ENCODE results near the gene SUSD6. TPM values are rescaled to one million over a fixed set of nuclear protein-coding genes. Genes with fewer than 3 reads are reported as not detected.
"Not testable (repeated sequence)": the region's sequence is repeated elsewhere in the genome, so short reads cannot be mapped to it uniquely, and the experiment has no call there.

The SUSD6 gene
- total RNA-seq, 1 donor from 2014 or later: 14.8 TPM

DNA sequence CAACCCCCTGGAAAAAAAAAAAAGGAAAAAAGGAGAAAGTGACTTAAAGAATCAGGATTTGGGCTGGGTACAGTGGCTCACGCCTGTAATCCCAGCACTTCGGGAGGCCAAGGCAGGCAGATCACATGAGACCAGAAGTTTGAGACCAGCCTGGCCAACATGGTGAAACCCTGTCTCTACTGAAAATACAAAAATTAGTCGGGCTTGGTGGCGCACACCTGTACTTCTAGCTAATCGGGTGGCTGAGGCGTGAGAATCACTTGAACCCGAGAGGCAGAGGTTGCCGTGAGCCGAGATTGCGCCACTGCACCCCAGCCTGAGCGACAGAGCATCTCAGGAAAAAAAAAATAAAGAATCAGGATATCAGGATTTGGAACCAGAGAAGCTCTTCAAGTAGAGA, 36.2 kb downstream of the SUSD6 start:
- ATAC-seq; DNase-seq (ENCODE audit: low spot score): not testable (repeated sequence)

DNA sequence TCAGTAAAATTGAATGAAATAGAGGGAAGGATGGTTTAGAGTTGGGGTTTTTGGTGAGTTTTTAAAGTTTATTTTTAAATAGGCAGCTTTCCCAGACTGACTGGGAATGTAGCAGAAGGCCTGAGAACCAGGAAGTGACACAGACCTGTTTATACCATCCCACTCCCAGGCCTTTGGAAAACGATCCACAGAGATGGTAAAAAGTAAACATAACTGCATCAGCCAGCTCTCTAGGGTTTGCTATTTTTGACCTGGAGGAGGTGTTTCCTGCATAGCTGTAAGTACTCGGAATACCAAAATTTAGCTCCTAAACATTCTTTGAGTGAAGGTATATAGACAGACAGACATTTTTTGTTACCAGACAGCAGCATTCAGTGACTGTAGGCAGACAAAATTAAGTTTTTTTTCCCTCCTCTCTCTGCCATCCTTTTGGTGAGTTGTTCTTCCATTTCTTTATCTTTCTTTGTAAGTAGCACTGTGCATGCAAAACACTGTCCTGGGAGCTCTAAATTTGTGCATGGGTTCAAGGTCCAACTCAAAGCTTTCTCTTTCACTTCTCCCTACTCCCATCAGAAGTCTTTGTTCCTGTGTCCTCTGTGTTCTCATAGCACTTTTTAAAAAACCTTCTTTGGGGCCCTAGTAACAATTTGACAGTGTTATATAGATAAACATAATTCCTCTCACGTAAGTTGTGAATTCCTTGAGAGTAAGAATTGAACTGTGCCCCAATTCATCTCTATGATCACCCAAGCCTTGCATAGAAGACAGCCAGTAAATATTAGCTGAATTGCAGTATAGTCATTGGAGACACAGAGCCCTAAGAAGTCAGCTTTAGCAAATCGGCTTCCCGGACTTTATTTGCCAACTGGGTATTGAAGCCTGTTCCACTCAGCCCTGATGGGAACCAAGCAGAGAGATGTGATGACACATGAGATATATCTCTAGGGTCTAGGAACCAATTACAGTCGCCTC, 37.4 kb downstream of the SUSD6 start:
- DNase-seq (ENCODE audit: low spot score): no peak
- peak; percentile 89 for ATAC-seq

DNA sequence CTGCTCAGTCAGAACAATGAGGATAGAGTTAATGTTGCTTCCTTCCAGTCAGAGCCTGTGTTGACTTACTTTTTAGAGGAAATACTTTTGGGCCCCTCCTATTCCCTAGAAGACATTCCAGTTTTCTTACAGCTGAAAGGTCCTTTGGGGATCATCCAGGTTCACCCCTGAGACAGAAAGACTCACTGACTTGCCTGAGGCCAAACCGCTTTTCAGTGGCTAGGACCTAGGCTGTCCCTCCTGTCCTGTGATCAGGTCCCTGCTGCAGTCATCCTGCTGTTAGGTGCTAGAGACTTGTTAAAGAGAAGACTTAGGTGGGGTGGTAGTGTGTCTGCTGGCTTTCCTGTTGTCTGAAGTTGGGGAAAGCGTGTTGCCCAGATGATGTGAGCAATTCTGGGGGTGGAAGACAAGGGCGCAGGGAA, 39.6 kb downstream of the SUSD6 start:
- DNase-seq (ENCODE audit: low spot score) (no peak), ATAC-seq (no peak)

DNA sequence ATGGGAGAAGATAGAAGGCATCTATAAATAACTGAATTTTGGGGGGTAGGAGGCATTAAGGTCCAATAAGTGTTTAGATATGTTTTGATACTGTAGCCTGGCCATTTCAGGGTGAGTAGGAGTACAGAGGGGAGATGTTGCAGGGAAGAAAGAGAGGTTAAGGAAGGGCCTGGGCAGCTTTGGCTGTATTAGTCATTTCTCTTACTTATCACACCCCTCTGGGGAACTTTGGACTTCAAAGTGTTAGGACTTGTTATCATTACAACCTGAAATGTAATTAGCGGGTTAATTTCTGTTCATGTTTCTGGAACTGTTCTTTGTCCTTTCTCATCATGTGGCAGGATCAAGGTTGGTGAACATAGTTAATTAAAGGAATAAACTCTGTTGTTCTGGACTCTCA, 40.3 kb downstream of the SUSD6 start:
- no peak for ATAC-seq

DNA sequence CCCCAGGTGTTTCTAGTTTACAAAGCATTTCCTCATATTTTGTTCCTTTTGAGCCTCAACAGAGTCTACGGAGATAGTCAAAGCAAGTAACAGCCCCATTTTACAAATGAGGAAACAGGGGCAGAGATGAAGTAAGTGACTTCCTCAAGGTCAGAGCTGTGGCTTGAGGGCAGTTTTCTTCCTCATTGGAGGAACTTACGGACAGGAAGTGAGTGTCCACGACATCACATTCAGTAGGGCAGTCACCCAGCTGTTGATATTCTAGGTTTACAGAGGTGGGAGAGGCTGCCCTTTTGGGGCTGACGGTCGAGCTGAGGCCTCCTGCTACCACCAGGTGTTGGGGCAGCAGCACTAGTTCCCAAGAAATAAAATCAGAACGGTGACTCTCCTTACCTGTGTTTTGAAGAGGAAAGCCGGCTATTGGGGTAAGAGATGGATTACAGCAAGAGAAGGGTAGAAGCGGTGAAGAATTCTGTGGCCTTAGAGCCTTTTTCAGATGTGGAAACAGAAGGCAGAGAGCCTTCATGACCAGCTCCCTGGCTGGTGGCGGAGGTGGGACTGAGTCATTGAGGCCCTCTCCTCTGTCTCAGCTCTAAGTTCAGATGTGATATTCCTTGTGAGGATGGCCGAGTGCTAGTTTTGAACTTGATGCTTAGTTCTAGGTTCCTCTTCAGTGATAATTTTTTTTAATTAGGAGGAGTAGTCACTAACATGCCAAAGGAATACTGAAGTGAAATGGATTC, 41.7 kb downstream of the SUSD6 start:
- ATAC-seq (peak; percentile 6), DNase-seq (ENCODE audit: low spot score) (no peak)

More for the DNA sequence above, 40.3 kb downstream of the SUSD6 start:
- DNase-seq (ENCODE audit: low spot score): no peak

DNA sequence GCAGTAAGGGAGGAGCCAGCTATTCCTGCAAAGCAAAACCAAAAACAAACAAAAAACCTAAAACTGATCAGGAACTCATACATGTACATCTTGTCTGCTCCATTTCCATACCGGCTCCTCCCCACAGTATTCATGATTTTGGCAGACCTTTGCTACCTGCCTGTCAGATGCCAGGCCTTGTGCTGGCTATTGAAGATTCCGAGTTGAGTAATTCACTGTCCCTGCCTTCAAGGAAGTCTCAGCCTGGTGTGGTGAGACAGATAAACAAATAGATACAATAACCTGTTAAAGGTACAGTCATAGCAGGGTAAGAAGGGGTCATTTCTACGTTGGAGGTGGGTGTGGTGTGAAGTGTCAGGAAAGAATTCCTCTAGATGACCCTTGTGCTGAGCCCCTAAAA, 42.7 kb downstream of the SUSD6 start:
- DNase-seq (ENCODE audit: low spot score) (no peak), ATAC-seq (peak; percentile 53)

DNA sequence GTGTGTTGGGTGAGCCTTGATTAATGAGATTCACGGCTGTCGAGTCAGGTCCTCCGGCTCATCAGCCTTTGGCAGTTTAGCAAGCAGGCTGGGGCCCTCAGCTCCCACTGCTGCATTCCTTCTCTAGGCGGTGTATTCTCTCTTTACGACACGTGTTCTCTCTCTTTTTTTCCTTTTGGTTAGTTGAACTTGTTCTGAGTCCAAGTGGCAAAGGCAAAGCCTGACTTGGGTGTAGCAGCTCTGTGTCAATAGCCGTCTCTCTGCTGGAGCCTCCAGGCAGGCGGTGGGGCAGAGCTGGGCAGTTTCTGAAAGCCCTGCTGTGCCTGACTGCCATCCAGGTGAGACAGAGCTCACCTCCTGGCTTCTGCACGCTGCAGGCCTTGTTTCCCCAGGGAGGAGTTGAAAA, 46.6 kb downstream of the SUSD6 start:
- peak; percentile 94 for ATAC-seq
- peak; percentile 75 for DNase-seq (ENCODE audit: low spot score)

DNA sequence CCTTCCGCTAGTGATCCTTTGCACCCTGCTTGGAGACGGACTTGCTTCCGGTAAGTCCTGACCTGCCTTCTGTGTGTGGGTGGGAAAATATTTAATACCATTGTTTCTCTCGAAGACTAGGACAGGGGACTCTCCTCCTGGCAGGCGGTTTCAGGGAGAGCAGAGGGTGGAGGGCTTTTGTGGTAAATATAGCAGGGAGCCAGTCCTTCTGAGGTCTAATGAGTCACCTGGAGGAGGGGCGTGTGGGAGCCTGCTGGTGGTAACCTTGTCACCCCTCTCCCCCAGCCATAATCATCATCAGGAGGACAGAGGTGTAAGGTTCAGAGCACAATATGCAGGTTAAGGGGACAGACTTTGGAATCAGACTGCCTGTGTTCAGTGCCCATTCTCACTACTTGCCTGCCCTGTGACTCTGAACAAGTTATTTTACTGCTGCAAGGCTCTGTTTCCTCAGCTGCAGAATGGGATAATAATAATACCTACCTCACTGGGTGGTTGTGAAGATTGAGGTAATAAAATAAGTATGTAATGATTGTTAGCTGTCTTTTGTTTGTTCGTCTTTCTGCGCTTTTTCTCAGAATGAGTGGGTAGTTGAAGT, 47.4 kb downstream of the SUSD6 start:
- DNase-seq (ENCODE audit: low spot score) (no peak), ATAC-seq (peak; percentile 31)

DNA sequence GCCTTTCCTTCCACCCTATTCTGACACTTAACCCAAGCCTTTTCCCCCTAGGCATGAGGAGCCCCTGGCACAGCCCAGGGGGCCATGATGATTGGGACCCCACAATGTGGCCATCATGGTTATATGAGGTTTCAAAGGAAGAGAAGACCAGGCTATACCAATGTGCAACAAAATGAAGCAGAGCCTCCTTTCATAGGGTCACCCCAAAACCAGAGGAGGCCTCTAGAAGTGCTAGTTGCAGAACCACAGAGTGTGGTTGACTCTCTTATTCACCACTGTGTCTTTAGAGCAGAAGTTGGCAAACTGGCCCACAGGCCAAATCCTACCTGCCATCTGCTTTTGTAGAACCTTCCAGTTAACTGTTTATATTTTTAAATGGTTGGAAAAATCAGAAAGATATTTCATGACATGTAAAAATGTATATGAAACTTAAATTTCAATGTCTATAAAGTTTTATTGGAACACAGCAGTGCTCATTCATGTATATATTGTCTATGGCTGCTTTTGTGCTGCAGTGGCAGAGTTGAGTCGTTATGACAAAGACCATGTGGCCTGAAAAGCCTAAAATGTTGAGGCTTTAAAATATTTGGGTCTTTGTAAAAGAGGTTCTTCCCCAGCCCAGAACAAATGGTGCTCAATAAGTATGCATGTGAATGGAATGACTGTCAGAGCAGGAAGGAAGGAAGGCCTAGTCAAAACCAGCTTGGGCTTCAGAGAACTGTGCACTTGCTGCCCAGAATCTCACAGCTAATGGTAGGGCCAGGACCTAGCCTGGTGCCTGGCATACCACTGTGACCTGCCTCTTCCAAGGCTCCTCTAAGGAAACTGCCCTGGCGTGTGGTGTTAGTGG, 49.2 kb downstream of the SUSD6 start:
- no peak for ATAC-seq

DNA sequence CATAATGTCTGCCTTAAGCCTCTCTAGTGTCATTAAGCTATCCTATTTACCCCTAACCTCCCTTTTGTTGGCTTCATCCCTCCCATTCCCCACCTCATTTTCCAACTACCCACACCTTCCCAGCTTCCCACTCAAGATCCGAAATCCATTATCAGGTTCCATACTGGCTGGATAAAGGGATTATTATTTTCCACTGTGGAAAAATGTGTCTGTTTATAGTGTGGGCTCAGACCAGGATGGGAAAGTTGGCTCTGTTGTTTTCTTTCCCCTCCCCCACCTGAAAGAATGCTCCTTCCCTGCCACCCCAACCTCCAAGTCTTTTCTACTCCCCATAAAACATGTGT, 49.8 kb downstream of the SUSD6 start:
- DNase-seq (ENCODE audit: low spot score): no peak
- no peak for ATAC-seq

More for the DNA sequence above, 49.2 kb downstream of the SUSD6 start:
- DNase-seq (ENCODE audit: low spot score): no peak

DNA sequence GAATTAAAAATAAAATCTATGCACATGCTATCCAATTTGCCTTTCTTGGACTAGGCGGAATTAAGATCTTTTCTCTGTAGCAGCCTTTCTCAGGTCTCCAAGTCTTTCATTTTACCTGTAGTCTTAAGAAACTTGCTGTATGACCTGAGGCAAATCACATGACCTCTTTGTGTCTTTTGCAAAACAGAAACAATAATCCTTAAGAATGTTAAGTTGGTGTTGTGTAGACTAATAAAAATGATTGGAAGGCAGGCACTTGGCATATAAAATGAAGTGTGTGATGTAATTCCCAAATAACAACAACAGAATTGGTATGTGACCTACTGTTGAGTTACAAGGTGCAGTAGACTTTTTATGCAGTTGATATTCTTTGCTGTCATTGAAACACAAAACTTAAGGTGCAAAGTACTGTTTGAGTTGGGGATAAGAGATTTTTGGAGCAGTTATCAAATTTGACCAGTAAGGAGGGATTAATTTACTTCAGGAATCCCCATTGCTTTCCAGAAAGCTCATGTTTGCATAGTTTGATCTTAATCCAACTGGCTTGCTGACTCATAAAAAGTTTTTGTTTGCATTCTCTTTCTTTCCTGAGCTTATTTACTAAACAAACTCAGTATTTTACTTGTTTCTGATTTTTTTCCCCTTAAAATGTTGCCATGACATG, 51.4 kb downstream of the SUSD6 start:
- no peak for DNase-seq (ENCODE audit: low spot score)
- ATAC-seq: no peak

DNA sequence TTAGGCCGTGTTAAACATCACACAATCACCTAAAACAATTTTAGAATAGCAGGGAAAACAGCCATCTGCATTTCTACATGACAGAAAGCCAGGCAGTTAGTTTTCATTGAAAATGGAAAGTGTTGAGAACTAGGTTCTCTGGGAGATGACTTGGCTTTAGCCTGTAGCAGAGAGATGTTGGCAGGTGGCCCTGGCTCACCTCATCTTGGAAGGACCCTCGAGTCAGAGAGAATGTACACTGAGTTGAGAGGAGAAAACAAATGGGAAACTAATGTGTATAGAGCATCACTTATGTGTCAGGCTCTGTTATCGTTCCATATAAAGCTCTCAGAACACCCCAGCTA, 51.9 kb downstream of the SUSD6 start:
- no peak for ATAC-seq
- DNase-seq (ENCODE audit: low spot score): no peak

DNA sequence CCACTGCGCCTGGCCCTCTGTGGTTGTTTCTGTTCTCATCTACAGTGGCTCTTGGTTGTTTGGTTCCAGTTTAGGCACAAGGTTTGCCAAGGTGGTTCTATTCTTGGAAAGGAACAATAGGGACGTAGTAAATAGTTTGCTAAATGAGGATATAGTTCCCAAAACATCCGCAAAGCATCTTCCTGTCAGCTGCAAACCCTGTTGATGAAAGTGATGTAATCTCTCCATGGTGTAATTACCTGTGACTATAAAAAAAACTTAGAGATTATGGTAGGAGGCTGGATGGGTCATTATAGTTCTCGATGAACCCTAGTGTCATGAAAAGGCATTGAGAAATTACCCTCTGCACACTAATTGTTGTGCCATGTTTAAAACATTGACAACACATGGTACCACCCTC, 52.9 kb downstream of the SUSD6 start:
- DNase-seq (ENCODE audit: low spot score) (no peak), ATAC-seq (no peak)

DNA sequence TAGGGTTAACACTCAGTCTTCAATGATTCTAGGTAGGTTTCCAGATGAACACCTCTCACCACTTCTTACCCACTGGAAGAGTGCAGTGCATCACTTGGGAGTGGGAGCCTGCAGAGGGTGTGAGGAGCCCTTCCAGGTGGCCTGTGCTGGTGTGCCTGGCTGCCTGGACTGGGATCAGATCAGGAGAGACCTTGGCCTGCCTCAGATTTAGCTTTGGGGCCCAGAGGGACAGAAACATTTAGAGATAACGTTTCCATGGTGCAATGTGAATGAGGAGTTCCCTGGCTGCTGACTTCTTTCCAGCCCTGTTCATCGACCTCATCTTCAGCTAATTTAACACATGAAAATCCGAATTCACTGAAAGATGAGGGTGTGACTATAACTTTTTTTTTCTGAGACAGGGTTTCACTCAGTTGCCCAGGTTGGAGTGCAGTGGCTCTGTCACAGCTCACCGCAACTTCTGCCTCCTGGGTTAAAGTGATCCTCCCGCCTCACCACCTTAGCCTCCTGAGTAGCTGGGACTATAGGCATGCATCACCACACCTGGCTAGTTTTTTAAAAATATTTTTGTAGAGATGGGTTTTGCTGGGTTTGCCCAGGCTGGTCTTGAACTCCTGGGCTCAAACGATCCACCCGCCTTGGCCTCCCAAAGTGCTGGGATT, 53.6 kb downstream of the SUSD6 start:
- ATAC-seq (peak; percentile 89), DNase-seq (ENCODE audit: low spot score) (peak; percentile 74)

DNA sequence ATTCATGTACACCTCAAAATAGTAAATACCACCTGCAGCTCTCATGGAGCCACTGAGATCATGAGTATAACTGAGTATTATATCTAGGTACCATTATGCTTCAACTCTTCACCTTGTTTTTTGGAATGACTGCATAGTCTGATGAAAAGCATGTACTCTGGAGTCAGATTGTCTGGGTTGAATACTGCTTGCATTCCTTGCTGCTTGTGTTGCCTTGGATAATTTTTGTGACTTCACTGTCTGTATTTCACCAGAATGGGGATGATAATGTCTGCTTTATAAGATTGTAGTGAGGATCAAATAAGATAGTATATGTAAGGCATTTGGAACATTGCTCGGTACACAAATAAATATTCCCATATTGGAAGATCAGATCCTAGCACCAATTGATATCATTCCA, 54.2 kb downstream of the SUSD6 start:
- DNase-seq (ENCODE audit: low spot score) (no peak), ATAC-seq (no peak)

DNA sequence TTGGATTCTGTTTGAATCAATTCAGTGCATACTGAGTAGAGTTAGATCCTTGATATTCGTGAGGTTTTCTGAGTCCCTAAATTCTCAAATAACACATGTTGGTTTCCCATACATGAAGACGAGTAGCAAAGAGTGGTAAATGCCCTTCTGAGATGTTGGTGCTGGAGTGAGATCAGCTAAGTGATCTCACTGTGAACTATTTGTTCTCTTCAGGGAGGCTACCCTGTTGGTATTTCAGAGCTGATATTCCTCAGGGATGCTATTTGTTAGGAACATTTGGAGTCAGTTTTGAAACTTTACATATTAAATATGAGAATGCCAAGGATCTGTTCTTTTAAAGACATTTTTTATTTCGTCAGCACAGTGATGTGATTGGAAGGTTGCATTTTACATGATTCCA, 54.7 kb downstream of the SUSD6 start:
- ATAC-seq: no peak
- no peak for DNase-seq (ENCODE audit: low spot score)

DNA sequence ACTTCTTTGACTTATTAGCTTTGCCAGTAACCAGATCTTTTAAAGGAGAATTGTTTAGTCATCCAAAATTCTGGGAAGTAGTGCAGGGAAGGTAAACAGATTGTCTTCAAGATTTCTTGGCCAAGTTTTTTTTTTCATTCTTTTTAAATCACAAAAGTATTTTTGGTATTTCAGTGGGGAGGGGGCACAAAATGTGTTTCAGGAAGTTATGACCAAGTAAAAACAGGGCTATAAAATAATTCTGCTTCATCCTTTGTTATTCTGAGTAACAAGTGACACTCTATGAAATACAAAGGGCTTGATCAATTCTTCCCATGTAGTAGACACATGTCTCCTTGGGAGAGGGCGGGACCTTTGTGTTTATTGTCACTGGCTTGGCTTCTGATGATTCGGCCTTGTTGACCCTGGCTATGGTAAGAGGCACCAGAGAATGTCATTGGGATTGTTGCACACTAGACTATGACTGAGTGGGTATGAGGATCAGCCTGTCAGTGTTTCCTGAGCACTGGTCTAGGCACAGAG, 55.4 kb downstream of the SUSD6 start:
- no peak for DNase-seq (ENCODE audit: low spot score)
- peak; percentile 38 for ATAC-seq

DNA sequence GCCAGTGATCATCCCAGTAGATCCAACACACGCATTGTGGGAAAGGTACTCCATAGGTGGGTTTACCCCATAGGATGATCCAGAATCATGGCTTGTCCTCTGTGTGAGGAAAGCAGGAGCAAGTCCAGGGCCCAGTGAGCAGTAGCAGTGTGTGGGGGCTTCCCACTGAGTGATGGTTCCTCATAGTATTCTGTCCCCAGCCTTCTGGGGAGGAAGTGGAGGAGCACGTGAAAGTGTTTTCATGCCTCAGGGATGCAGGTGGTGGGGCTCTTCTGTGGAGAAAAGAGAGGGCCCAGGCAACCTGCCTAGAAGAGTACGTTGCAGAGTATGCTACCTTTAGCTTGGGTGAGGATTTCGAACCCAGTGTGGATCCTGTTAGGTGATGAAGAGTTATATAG, 56.5 kb downstream of the SUSD6 start:
- ATAC-seq (no peak), DNase-seq (ENCODE audit: low spot score) (no peak)

DNA sequence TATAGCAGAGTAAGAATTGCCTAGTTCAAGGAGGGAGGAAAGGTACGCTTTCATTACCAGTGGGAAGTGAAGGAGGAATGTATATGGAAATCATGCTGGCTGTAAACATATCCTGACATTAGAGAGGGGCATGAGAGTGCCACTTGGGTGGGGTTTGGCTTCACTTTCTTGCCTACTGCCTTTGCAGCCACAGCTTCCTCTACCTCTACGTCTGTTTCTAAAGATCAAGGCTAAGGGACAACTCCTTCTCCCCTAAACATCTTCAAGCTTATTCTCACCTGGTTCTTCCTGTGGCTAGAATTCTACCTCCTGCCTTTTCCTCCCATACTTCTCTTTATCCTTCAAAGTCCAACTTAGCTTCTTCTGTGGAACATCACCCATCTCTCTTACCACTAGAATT, 58.0 kb downstream of the SUSD6 start:
- ATAC-seq (no peak), DNase-seq (ENCODE audit: low spot score) (no peak)

DNA sequence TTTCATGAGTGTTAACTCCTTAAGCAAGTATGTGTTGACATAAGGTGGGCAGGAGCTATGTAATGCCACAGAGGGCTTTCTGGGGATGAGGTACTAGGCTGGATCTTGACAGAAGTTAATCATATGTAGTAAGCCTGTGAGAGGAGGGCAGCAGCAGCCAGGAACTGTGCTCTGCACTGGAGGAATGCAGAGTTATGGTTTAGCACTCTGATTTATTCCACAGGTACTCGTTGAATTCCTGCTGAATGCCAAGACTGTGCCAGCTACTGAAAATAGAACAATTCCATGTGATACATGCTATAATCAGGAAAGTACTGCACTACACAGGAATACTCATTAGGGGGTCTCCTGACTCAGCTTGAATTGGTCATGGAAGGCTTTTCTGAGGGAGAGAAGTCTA, 58.7 kb downstream of the SUSD6 start:
- ATAC-seq (no peak), DNase-seq (ENCODE audit: low spot score) (no peak)
